Measurements from ENCODE around the gene CNTLN. TPM values are rescaled to one million over a fixed set of nuclear protein-coding genes. Genes with fewer than 3 reads are reported as not detected.

CNTLN gene
- total RNA-seq, 1 experiment from 2014 or later = 5.1 TPM

DNA sequence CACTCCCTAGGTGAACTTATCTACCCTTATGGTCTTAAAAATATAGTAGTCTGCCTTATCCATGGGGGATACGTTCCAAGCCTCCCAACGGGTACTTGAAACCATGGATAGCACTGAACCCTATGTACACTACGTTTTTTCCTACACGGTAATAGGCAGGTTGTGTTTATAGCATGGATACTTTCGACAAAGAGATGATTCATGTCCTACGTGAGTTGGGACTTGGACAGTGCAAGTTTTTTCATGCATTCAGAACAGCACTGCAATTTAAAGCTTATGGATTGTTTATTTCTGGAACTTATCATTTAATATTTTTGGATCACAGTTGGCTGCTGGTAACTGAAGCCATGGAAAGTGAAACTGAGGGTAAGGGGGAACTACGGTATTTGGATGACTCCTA is 88.1 kb downstream of the CNTLN start (continued):
- no peak for TF ChIP-seq ZNF274 (IDR thresholded peaks at IDR 0.05; ENCODE audit: low read depth, low read length)

DNA sequence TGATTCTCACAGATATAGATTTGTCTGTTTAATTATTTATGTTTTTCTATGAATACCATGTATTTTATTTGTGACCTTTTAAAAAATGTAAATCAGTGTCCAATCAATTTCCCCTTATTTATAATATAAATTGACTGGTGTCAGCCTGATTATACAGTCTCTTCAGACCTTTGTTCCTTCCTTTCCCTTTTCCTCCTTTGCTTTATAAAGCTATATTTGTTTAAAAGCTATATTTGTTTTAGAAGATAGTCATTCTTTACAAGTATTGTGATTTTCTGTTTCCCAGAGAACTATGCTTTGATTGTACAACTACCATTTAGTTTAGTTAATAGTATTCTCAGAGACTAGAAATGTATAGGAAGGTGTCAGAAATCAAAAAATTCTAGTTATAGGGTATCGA is 90.6 kb downstream of the CNTLN start:
- Histone ChIP-seq H3K4me2 (ENCODE audit: low read length) (no peak overlapping the region), H3K79me2 (ENCODE audit: insufficient read depth, low read length) (no peaks in the 10 kb centered on the region), H4K20me1 (ENCODE audit: insufficient read depth) (no peaks in the 10 kb centered on the region), H3K9me3 (ENCODE audit: control insufficient read depth in 1 of 2, insufficient read depth in 1 of 2, low read depth in 1 of 2, low read length in 2 of 2) (no peaks in the 10 kb centered on the region), H3K4me1 (ENCODE audit: control insufficient read depth in 1 of 2, insufficient read depth in 2 of 2, low read length in 2 of 2) (no peaks in the 10 kb centered on the region), H3K27me3 (ENCODE audit: insufficient read depth, low read length) (no peaks in the 10 kb centered on the region), H3K9me2 (ENCODE audit: insufficient read depth) (no peaks in the 10 kb centered on the region), H2AFZ (ENCODE audit: low read depth, low read length, poor library complexity, severe bottlenecking) (no peak overlapping the region), H3K36me3 (ENCODE audit: control insufficient read depth in 1 of 2, insufficient read depth in 2 of 2, low read length in 2 of 2) (no peaks in the 10 kb centered on the region), H3K4me3 (replicated peaks in 1 of 2; ENCODE audit: low read depth in 1 of 2, low read length in 2 of 2) (no peak overlapping the region), H3K9ac (ENCODE audit: low read length) (no peak overlapping the region), H3K27ac (ENCODE audit: low read depth, low read length) (no peak overlapping the region)
- DNase-seq (ENCODE audit: low read depth, low spot score) = no peak
- TF ChIP-seq EZH2 (IDR thresholded peaks at IDR 0.05) = no peak
- TF ChIP-seq, protein P1, sequence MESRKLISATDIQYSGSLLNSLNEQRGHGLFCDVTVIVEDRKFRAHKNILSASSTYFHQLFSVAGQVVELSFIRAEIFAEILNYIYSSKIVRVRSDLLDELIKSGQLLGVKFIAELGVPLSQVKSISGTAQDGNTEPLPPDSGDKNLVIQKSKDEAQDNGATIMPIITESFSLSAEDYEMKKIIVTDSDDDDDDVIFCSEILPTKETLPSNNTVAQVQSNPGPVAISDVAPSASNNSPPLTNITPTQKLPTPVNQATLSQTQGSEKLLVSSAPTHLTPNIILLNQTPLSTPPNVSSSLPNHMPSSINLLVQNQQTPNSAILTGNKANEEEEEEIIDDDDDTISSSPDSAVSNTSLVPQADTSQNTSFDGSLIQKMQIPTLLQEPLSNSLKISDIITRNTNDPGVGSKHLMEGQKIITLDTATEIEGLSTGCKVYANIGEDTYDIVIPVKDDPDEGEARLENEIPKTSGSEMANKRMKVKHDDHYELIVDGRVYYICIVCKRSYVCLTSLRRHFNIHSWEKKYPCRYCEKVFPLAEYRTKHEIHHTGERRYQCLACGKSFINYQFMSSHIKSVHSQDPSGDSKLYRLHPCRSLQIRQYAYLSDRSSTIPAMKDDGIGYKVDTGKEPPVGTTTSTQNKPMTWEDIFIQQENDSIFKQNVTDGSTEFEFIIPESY (IDR thresholded peaks at IDR 0.05; ENCODE audit: extremely low read depth, insufficient replicate concordance, low read length) = no peak
- TF ChIP-seq TCF7L2 (IDR thresholded peaks at IDR 0.05; ENCODE audit: borderline replicate concordance, extremely low read depth, insufficient read depth, insufficient read length) = no peak
- no peak for TF ChIP-seq ZNF274 (IDR thresholded peaks at IDR 0.05; ENCODE audit: low read depth, low read length)
- no peak for TF ChIP-seq POLR2AphosphoS5 (IDR thresholded peaks at IDR 0.05; ENCODE audit: low read depth, low read length)
- TF ChIP-seq, protein P2, sequence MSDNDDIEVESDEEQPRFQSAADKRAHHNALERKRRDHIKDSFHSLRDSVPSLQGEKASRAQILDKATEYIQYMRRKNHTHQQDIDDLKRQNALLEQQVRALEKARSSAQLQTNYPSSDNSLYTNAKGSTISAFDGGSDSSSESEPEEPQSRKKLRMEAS (IDR thresholded peaks at IDR 0.05) = no peak
- TF ChIP-seq EGR1 (IDR thresholded peaks at IDR 0.05; ENCODE audit: low read depth) = no peak
- no peak for TF ChIP-seq ZFX (IDR thresholded peaks at IDR 0.05)
- no peak for TF ChIP-seq CEBPB (IDR thresholded peaks at IDR 0.05; ENCODE audit: low read depth)
- TF ChIP-seq YY1 (IDR thresholded peaks at IDR 0.05; ENCODE audit: extremely low read depth, insufficient replicate concordance, low read depth, low read length) = no peak
- no peak for TF ChIP-seq ELF1 (IDR thresholded peaks at IDR 0.05; ENCODE audit: borderline replicate concordance, low read depth)
- intact Hi-C loops (cut with micrococcal nuclease) = no loop called here
- RAD21 ChIA-PET (ENCODE audit: low non-redundant PET in 1 of 2, low total read pairs in 2 of 2, uncharacterized antibody in 2 of 2, unreplicated experiment in 2 of 2) = no interaction called here
- POLR2A ChIA-PET = no interaction called here
- CTCF ChIA-PET = no interaction called here
- no TSS peak for BruUV-seq (replicated peaks)
- no peak for ATAC-seq

Data from HCT116 (cell line).